Tibial nerve (tissue), 3 donors: ENCODE data around the gene ZMIZ2.

Experiments used
- POLR2A ChIP-seq, 2 donors: fragments of 450-650 bp; IDR thresholded peaks; one replicate each; pipeline ENCODE4 v1.6.1; 2017; ENCODE audit warnings: antibody characterized with exemption in 2 of 2, mild to moderate bottlenecking in 2 of 2, moderate library complexity in 2 of 2
- TF ChIP-seq, protein P1 (sequence below), 5 experiments: fragments of 200-600 bp in 3 of 5; fragments of 450-650 bp in 2 of 5; sonication (generic) in 3 of 5; IDR thresholded peaks; one replicate each; pipeline ENCODE4 v1.5.1; 2016 to 2019; ENCODE audit warnings: antibody characterized with exemption in 5 of 5, mild to moderate bottlenecking in 3 of 5, moderate library complexity in 2 of 5

GRCh38 chr7:44709011-44709915 is 39.4 kb upstream of the ZMIZ2 start:
- TF ChIP-seq, protein P1, sequence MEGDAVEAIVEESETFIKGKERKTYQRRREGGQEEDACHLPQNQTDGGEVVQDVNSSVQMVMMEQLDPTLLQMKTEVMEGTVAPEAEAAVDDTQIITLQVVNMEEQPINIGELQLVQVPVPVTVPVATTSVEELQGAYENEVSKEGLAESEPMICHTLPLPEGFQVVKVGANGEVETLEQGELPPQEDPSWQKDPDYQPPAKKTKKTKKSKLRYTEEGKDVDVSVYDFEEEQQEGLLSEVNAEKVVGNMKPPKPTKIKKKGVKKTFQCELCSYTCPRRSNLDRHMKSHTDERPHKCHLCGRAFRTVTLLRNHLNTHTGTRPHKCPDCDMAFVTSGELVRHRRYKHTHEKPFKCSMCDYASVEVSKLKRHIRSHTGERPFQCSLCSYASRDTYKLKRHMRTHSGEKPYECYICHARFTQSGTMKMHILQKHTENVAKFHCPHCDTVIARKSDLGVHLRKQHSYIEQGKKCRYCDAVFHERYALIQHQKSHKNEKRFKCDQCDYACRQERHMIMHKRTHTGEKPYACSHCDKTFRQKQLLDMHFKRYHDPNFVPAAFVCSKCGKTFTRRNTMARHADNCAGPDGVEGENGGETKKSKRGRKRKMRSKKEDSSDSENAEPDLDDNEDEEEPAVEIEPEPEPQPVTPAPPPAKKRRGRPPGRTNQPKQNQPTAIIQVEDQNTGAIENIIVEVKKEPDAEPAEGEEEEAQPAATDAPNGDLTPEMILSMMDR (IDR thresholded peaks at IDR 0.05) = no peak
- no peak for TF ChIP-seq POLR2A (IDR thresholded peaks at IDR 0.05)
